HG02588 (cell line): ENCODE measurements around the gene DLEU7.
A peak's percentile ranks its signal among the peaks of the same experiment; 100 is the strongest.

ENCODE experiments used
- ATAC-seq: cut with Tn5 transposase; IDR thresholded peaks from one replicate; pipeline ENCODE4 v1.9.1; 2021; ENCODE audit warnings: mild to moderate bottlenecking, moderate library complexity; ENCODE audit not compliant: unreplicated experiment

DLEU7 gene

GRCh38 chr13:50844084-50844875, 788 bp upstream of the DLEU7 start:
- ATAC-seq = no peak

GRCh38 chr13:50842990-50843256, 569 bp downstream of the DLEU7 start:
- ATAC-seq = no peak

- ATAC-seq = no peak
Measured at GRCh38 chr13:50842251-50842989, 1.1 kb downstream of the DLEU7 start.

GRCh38 chr13:50841786-50842185, 1.7 kb downstream of the DLEU7 start:
- ATAC-seq = no peak

- ATAC-seq = no peak
Measured at GRCh38 chr13:50840284-50840683, 3.2 kb downstream of the DLEU7 start.

- ATAC-seq = no peak
Measured at GRCh38 chr13:50839828-50840227, 3.7 kb downstream of the DLEU7 start.

GRCh38 chr13:50838701-50839100, 4.8 kb downstream of the DLEU7 start:
- ATAC-seq = no peak

- no peak for ATAC-seq
Measured at GRCh38 chr13:50838031-50838430, 5.5 kb downstream of the DLEU7 start.

- ATAC-seq = no peak
Measured at GRCh38 chr13:50831512-50831911, 12.0 kb downstream of the DLEU7 start.

GRCh38 chr13:50829896-50830295, 13.6 kb downstream of the DLEU7 start:
- no peak for ATAC-seq

- no peak for ATAC-seq
Measured at GRCh38 chr13:50829226-50829625, 14.3 kb downstream of the DLEU7 start.

- ATAC-seq = no peak
Measured at GRCh38 chr13:50826035-50826434, 17.5 kb downstream of the DLEU7 start.

GRCh38 chr13:50812242-50812641, 31.2 kb downstream of the DLEU7 start:
- no peak for ATAC-seq

GRCh38 chr13:50810998-50811397, 32.5 kb downstream of the DLEU7 start:
- ATAC-seq = peak; percentile 89

GRCh38 chr13:50810468-50810867, 33.0 kb downstream of the DLEU7 start:
- no peak for ATAC-seq

GRCh38 chr13:50809133-50810090, 34.1 kb downstream of the DLEU7 start:
- no peak for ATAC-seq

GRCh38 chr13:50805805-50806204, 37.7 kb downstream of the DLEU7 start:
- ATAC-seq = no peak

GRCh38 chr13:50801087-50801931, 42.2 kb downstream of the DLEU7 start:
- peak; percentile 77 for ATAC-seq

- ATAC-seq = no peak
Measured at GRCh38 chr13:50800091-50800739, 43.3 kb downstream of the DLEU7 start.

- no peak for ATAC-seq
Measured at GRCh38 chr13:50798923-50799322, 44.6 kb downstream of the DLEU7 start.
